Activated CD8-positive, alpha-beta memory T cell treated with anti-CD3 and anti-CD28 coated beads for 48 hours (primary cell): Measurements from ENCODE around the gene SLC10A7.

Source experiments
- DNase-seq, 3 experiments: peaks; one replicate each; pipeline ENCODE4 v3.0.0-alpha.2; 2020; ENCODE audit warnings: low read depth in 2 of 3, low spot score in 2 of 3

SLC10A7 gene

DNA sequence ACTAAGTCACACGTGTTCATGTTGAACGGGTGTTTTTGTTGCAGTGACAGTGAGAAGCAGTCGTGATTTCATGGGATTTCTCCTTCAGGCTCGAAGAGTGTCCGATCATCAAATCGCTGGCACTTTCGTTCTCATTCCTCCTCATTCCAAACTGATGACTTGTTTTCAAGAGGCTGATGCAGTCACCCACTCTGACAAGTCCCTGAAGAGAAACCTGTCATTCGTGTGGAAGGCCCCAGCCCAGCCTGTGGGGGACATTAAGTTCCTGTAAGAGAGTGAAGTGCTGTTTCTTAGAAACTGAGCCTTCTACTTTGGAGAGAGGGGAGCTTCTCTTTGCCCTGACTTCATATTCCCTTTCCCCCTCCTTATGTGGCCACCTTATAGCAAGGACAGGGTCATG, 299.4 kb downstream of the SLC10A7 start:
- DNase-seq, result no peak

DNA sequence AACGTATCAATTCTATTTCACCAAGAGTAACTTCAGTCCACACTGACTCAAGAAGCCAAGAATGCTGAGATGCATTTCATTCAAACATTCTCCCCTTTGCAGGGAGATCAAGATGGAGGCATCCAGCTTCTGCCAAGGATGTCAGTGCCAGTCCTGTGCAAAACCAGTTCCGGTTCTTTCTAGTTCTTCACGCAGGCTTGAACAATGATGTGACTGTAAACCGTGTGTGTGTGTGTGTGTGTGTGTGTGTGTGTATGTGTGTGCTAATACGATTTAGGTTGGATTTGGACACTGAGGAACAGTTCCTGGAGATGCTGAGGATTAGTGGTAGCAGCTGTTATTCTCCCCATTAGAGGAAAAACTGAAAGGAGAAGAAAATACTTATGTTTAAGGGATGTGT, 307.5 kb downstream of the SLC10A7 start, which contains the start of gene REELD1:
Gene REELD1, plus strand, starts transcription at position 301 of the 400 bp plus-strand sequence. CDS start 2,415 bp downstream, outside the sequence.
- no peak for DNase-seq

DNA sequence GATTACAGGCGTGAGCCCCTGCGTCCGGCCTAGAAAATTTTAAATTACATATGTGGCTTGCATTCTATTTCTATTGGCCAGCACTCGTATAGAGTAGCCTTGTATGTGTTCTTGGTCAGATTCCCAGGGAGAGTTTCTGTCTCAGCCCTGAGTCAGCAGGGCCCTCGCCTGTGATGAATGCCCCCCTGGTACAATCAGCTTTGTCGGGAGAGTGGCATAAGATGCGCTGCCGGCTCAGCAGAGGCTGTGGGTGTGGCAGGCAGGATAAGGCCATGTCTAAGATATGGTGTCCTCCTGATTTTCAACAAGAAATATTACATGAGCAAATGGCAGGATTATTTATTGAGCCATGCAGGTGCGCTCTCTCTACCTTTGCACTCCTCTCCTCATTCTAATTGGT, 309.0 kb downstream of the SLC10A7 start:
- no peak for DNase-seq

DNA sequence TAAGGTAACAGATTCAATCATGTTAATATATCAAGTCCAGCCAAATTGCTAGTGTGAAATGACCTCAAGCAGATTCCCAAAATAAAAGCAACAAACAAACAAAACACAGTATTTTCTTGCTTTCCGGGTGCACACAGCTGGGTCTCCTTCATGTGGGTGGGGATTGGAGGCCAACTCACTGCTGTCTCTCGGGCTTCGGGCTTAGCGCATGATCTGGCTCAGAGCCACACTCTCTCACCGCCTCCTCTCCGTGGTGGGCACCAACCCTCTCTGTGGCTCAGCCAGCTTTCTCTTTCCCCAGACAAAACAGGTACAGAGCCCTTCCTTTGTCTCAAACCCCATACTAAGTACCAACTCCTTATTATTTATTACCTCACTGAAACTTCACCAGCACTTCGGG, 310.3 kb downstream of the SLC10A7 start:
- no peak for DNase-seq

DNA sequence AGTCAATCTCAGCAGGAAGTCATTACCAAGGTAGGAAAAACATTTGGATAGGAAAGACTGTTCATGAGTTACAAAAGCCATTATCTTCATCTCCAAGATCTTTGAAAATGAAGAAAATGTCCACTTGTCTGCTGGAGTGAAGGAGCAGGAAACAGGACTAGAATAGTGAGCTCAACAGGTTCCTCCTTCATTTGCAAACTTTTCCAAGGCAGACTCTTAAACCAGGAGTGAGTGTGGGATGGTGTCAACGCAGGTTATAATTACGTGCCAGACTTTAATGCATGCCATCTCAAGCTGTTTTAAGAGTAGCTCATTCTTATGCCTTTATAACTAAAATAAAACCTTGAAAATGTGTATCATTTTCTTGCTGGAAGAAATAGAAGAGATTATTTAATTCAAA, 310.9 kb downstream of the SLC10A7 start:
- no peak for DNase-seq

DNA sequence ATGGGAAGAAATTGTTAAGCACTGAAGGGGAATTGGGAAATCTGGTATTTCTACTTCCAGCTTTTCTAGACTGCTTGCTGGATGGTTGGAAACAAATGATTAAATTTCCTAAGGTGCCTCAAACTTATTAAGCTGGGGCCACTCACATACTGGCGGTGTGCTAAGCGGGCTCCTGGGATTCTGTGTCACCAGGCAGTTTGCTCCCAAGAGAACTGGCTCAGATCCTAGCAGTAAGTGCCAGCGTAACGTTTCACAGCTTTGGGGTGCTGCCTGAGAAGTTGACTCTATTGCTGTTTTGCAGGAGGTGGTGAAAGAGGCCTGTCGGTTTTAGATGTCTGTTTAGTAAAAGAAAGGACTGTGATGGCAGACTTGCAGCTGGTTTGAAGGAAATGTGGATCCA, 314.3 kb downstream of the SLC10A7 start:
- DNase-seq, result no peak
